Keratinocyte (primary cell): ENCODE data around the gene FAM114A1. TPM values are rescaled to one million over a fixed set of nuclear protein-coding genes. Genes with fewer than 3 reads are reported as not detected.

Source experiments
- DNase-seq: peaks from one replicate; pipeline ENCODE4 v3.0.0-alpha.2; 2011; ENCODE audit warnings: low read depth, missing footprints, low spot score
- FAIRE-seq: peaks from 2 replicates; lab custom pipeline; 2011; peaks lifted over from hg19 to GRCh38; lab: Jason Lieb, UNC
- H2AFZ ChIP-seq: 2 replicates; pipeline ENCODE4 v1.6.0; 2012; ENCODE audit warnings: low read length, control low read depth, inconsistent platforms; ENCODE audit not compliant: control insufficient read depth
- H3K27ac ChIP-seq: 2 replicates; pipeline ENCODE4 v1.5.1; 2011; ENCODE audit warnings: low read length; ENCODE audit not compliant: control insufficient read depth, insufficient read depth
- H3K27me3 ChIP-seq: 3 replicates; pipeline ENCODE4 v1.6.0; 2011; ENCODE audit warnings: low read length; ENCODE audit not compliant: control insufficient read depth, insufficient read depth; ENCODE audit errors: extremely low read depth
- H3K36me3 ChIP-seq, 2 experiments: 2 replicates in 1 of 2; 3 replicates in 1 of 2; pipeline ENCODE4 v1.5.1; 2011; ENCODE audit warnings: low read length in 2 of 2, mild to moderate bottlenecking in 1 of 2; ENCODE audit not compliant: control insufficient read depth in 2 of 2, insufficient read depth in 2 of 2; ENCODE audit errors: extremely low read depth in 1 of 2
- H3K4me1 ChIP-seq: 3 replicates; pipeline ENCODE4 v1.5.1; 2011; ENCODE audit warnings: low read length; ENCODE audit not compliant: control insufficient read depth, insufficient read depth; ENCODE audit errors: extremely low read depth
- H3K4me2 ChIP-seq: 3 replicates; pipeline ENCODE4 v1.6.0; 2011; ENCODE audit warnings: low read depth, low read length; ENCODE audit not compliant: control insufficient read depth, insufficient read depth; ENCODE audit errors: extremely low read depth
- H3K4me3 ChIP-seq, 3 experiments: fragments of 200-600 bp in 1 of 3; sonication (generic) in 1 of 3; 2 replicates in 2 of 3; 3 replicates in 1 of 3; pipeline ENCODE4 v1.5.1; 2011 to 2016; ENCODE audit warnings: low read length in 3 of 3, mild to moderate bottlenecking in 3 of 3, control low read depth in 2 of 3, inconsistent platforms in 1 of 3, low read depth in 1 of 3, mixed read lengths in 1 of 3, mixed run types in 1 of 3, moderate library complexity in 1 of 3; ENCODE audit not compliant: control insufficient read depth in 2 of 3, insufficient read depth in 2 of 3; ENCODE audit errors: extremely low read depth in 1 of 3
- H3K79me2 ChIP-seq: 2 replicates; pipeline ENCODE4 v1.6.0; 2012; ENCODE audit warnings: low read length; ENCODE audit not compliant: control insufficient read depth, insufficient read depth
- H3K9ac ChIP-seq: 3 replicates; pipeline ENCODE4 v1.6.0; 2011; ENCODE audit warnings: low read length; ENCODE audit not compliant: control insufficient read depth, insufficient read depth; ENCODE audit errors: extremely low read depth
- H3K9me1 ChIP-seq: 3 replicates; pipeline ENCODE4 v1.6.0; 2011; ENCODE audit warnings: low read length; ENCODE audit not compliant: control insufficient read depth, insufficient read depth; ENCODE audit errors: extremely low read depth
- H3K9me3 ChIP-seq: 2 replicates; pipeline ENCODE4 v1.5.1; 2012; ENCODE audit warnings: low read depth, low read length; ENCODE audit not compliant: control insufficient read depth
- H4K20me1 ChIP-seq: 3 replicates; pipeline ENCODE4 v1.6.0; 2011; ENCODE audit warnings: low read length; ENCODE audit not compliant: control insufficient read depth, insufficient read depth; ENCODE audit errors: extremely low read depth
- CTCF ChIP-seq, 3 experiments: IDR thresholded peaks in 1 of 3; conservative IDR thresholded peaks in 1 of 3; optimal IDR thresholded peaks in 1 of 3; 2 replicates in 2 of 3; 3 replicates in 1 of 3; pipeline versions ENCODE3 to v1.5.1; 2011; ENCODE audit warnings: low read length in 3 of 3, mild to moderate bottlenecking in 3 of 3, moderate library complexity in 2 of 3, control low read depth in 1 of 3, inconsistent platforms in 1 of 3; ENCODE audit not compliant: insufficient read depth in 2 of 3; ENCODE audit errors: extremely low read depth in 1 of 3
- EZH2 ChIP-seq: IDR thresholded peaks from one replicate; pipeline ENCODE4 v1.6.1; 2012; ENCODE audit warnings: inconsistent platforms, mild to moderate bottlenecking, low read length, moderate library complexity
- dilution Hi-C: fragments of 300-500 bp; cut with MboI; formaldehyde crosslinking; loops from one replicate; pipeline ENCODE4 v1.7.0; 2020; ENCODE audit warnings: low sequenced_read_pairs; ENCODE audit not compliant: extremely low pct_ligation_motif_present
- polyA plus RNA-seq, 5 experiments: library from polyadenylated mRNA; depleted of rRNA in 3 of 5; stranded (reverse) in 3 of 5; stranded (forward) in 1 of 5; unstranded in 1 of 5; fragments of >200 nt; gene quantifications; 1 replicate in 1 of 5; 2 replicates in 3 of 5; 3 replicates in 1 of 5; pipeline versions ENCODE4 v1.2.1 to v1.2.3, GENCODE V29; 2011 to 2012; ENCODE audit warnings: missing spikeins in 2 of 5, low read depth in 1 of 5, low replicate concordance in 1 of 5

The FAM114A1 gene
- polyA plus RNA-seq, 1 donor (not counting 4 experiments of a cell fraction or from before 2014, with no cell fraction given): 47.2 TPM

- TF ChIP-seq EZH2 (no peak), CTCF (optimal IDR thresholded peaks at IDR 0.05 in 1 of 3, IDR thresholded peaks at IDR 0.05 in 1 of 3, conservative IDR thresholded peaks at IDR 0.05 in 1 of 3; ENCODE audit: extremely low read depth in 1 of 3, insufficient read depth in 2 of 3, low read length in 3 of 3) (no peak)
- no peak overlapping the region for H3K4me2 ChIP-seq
- no peak overlapping the region for H3K4me3 ChIP-seq
- no peak overlapping the region for H3K27ac ChIP-seq
- no peak overlapping the region for H3K9ac ChIP-seq
- H2AFZ ChIP-seq: no peak overlapping the region
- no peaks in the 10 kb centered on the region for H3K9me3 ChIP-seq
- H4K20me1 ChIP-seq: no peaks in the 10 kb centered on the region
- H3K27me3 ChIP-seq: no peaks in the 10 kb centered on the region
- dilution Hi-C loops: no loop called here
- no peaks in the 10 kb centered on the region for H3K4me1 ChIP-seq
- DNase-seq (no peak), FAIRE-seq (no peak)
- no peaks in the 10 kb centered on the region for H3K79me2 ChIP-seq
- no peaks in the 10 kb centered on the region for H3K9me1 ChIP-seq
- H3K36me3 ChIP-seq: no peaks in the 10 kb centered on the region
These were observed 108.7 kb downstream of the FAM114A1 start for GRCh38 chr4:38976308-38976707.

DNA sequence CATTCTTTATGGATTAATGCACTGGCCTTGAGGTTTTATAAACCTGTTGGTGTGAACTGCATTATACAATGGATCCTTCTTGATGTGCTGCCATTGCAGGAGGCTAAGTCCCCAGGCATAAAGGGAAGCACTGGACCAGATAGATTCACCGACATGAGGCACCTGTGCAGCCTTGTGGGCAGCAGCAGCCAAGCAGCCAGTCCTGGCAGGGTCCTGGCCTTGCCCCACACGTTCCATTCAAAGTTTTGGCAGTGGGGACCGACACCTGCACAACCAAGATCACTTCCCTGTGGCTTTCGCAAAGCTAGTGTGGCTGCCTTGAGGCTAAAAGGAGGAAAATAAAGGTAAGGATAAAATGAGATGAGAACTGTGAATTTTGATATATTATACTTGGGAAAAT lies 111.5 kb downstream of the FAM114A1 start:
- dilution Hi-C loops: no loop called here
- FAIRE-seq: no peak

More for the DNA sequence above, 111.5 kb downstream of the FAM114A1 start:
- Histone ChIP-seq H4K20me1 (no peaks in the 10 kb centered on the region), H3K4me3 (no peak overlapping the region), H3K9me1 (no peaks in the 10 kb centered on the region), H3K79me2 (no peaks in the 10 kb centered on the region), H3K4me1 (no peaks in the 10 kb centered on the region), H3K27ac (no peak overlapping the region), H3K9ac (no peak overlapping the region), H2AFZ (no peak overlapping the region), H3K36me3 (no peaks in the 10 kb centered on the region), H3K9me3 (no peaks in the 10 kb centered on the region), H3K4me2 (no peak overlapping the region), H3K27me3 (no peaks in the 10 kb centered on the region)
- TF ChIP-seq EZH2 (no peak), CTCF (optimal IDR thresholded peaks at IDR 0.05 in 1 of 3, IDR thresholded peaks at IDR 0.05 in 1 of 3, conservative IDR thresholded peaks at IDR 0.05 in 1 of 3; ENCODE audit: extremely low read depth in 1 of 3, insufficient read depth in 2 of 3, low read length in 3 of 3) (no peak)
- no peak for DNase-seq
